ENCODE results near the gene PSMD8. TPM values are rescaled to one million over a fixed set of nuclear protein-coding genes. Genes with fewer than 3 reads are reported as not detected.

PSMD8 gene
- polyA plus RNA-seq, 3 donors: 148 to 207 (median 179) TPM

DNA sequence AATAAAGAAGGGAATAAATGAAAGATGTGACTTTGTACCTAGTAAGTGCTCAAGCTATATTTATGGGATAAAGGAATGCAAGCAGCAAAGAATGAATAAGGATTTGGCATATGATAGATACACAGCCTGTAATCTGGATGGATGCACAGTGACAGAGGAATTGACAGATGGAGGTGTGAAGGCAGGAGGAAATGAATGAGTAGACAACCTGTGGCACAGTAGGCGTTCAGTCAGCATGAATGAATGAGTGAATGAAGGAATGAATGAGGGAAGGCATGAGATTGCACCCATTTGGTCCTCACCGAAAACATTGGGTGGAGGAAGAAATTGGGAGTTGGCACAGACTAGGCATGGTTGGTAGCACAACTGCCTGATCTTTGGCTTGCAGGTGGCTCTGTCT lies 4.8 kb upstream of the PSMD8 start:
- Histone ChIP-seq H3K4me2 (replicated peaks; ENCODE audit: extremely low read depth, low read length, poor library complexity, severe bottlenecking) (no peak overlapping the region), H3K9me3 (replicated peaks in 1 of 2; ENCODE audit: control insufficient read depth in 1 of 2, insufficient read depth in 1 of 2, low read length in 2 of 2) (peaks cover 0 to 3% of the 10 kb centered on the region in 2 donors), H3K27me3 (ENCODE audit: control insufficient read depth in 2 of 2, insufficient read depth in 2 of 2, low read length in 2 of 2) (no peaks in the 10 kb centered on the region), H3K79me2 (ENCODE audit: insufficient read depth, low read length) (no peaks in the 10 kb centered on the region), H2AFZ (ENCODE audit: insufficient read depth, low read depth, low read length, poor library complexity, severe bottlenecking) (no peak overlapping the region), H3K4me1 (ENCODE audit: control insufficient read depth in 1 of 2, insufficient read depth in 2 of 2, low read length in 2 of 2) (peaks cover 5 to 7% of the 10 kb centered on the region in 2 donors), H3K27ac (ENCODE audit: low read depth in 1 of 2, low read length in 2 of 2) (no peak overlapping the region), H3K4me3 (replicated peaks in 1 of 3; ENCODE audit: low read depth in 2 of 3, low read length in 3 of 3) (no peak overlapping the region), H3K36me3 (replicated peaks in 1 of 2; ENCODE audit: control insufficient read depth in 1 of 2, insufficient read depth in 2 of 2, low read length in 2 of 2) (no peaks in the 10 kb centered on the region), H4K20me1 (ENCODE audit: insufficient read depth, low read length) (no peaks in the 10 kb centered on the region), H3K9ac (ENCODE audit: insufficient read depth, low read length, poor library complexity, severe bottlenecking) (no peak overlapping the region)
- intact Hi-C loops (cut with micrococcal nuclease): no loop called here
- 97% methylated on average over 2 of the region's 2 CpGs for WGBS (ENCODE audit: insufficient coverage)
- Mint-ChIP-seq H3K4me1 (peaks cover 3% of the 10 kb centered on the region), H3K27me3 (ENCODE audit: low read depth in 3 of 3) (peaks cover 12 to 18% (median 15%) of the 10 kb centered on the region in 3 donors), H3K36me3 (no peaks in the 10 kb centered on the region), H3K4me3 (no peak overlapping the region), H3K9me3 (peaks cover 0 to 7% (median 3%) of the 10 kb centered on the region in 7 donors), H3K27ac (no peak overlapping the region)
- TF ChIP-seq, protein P1, sequence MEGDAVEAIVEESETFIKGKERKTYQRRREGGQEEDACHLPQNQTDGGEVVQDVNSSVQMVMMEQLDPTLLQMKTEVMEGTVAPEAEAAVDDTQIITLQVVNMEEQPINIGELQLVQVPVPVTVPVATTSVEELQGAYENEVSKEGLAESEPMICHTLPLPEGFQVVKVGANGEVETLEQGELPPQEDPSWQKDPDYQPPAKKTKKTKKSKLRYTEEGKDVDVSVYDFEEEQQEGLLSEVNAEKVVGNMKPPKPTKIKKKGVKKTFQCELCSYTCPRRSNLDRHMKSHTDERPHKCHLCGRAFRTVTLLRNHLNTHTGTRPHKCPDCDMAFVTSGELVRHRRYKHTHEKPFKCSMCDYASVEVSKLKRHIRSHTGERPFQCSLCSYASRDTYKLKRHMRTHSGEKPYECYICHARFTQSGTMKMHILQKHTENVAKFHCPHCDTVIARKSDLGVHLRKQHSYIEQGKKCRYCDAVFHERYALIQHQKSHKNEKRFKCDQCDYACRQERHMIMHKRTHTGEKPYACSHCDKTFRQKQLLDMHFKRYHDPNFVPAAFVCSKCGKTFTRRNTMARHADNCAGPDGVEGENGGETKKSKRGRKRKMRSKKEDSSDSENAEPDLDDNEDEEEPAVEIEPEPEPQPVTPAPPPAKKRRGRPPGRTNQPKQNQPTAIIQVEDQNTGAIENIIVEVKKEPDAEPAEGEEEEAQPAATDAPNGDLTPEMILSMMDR (IDR thresholded peaks at IDR 0.05): no peak
- no peak for DNase-seq

DNA sequence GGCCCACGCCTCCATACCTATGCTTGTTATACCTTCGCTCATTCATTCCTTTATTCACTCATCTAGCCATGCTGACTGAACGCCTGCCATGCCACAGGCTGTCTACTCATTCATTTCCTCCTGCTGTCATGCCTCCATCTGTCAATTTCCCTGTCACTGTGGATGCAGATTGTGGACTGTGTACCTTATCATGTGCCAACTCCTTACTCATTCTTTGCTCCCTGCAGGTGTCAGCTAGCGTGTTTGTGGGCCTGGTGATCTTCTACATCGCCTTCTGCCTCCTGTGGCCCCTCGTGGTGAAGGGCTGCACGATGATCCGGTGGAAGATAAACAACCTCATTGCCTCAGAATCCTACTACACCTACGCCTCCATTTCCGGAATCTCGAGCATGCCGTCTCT lies 4.1 kb upstream of the PSMD8 start:
- peak overlapping the region in 1 of 7 donors; percentile 60 for H3K27ac Mint-ChIP-seq
- WGBS (ENCODE audit: insufficient coverage): 89% methylated on average over 10 of the region's 12 CpGs

More for the DNA sequence above, 4.1 kb upstream of the PSMD8 start:
- Mint-ChIP-seq H3K27me3 (ENCODE audit: low read depth in 3 of 3) (peaks cover 12 to 16% (median 16%) of the 10 kb centered on the region in 3 donors), H3K9me3 (peaks cover 0 to 2% (median 0%) of the 10 kb centered on the region in 7 donors), H3K4me3 (no peak overlapping the region), H3K4me1 (peaks cover 9% of the 10 kb centered on the region), H3K36me3 (no peaks in the 10 kb centered on the region)
- H3K27me3 ChIP-seq (ENCODE audit: control insufficient read depth in 2 of 2, insufficient read depth in 2 of 2, low read length in 2 of 2): no peaks in the 10 kb centered on the region
- H3K27ac ChIP-seq (ENCODE audit: low read depth in 1 of 2, low read length in 2 of 2): no peak overlapping the region
- TF ChIP-seq, protein P1 (IDR thresholded peaks at IDR 0.05): no peak
- no peaks in the 10 kb centered on the region for H4K20me1 ChIP-seq (ENCODE audit: insufficient read depth, low read length)
- DNase-seq: no peak
- no peak overlapping the region for H3K4me2 ChIP-seq (replicated peaks; ENCODE audit: extremely low read depth, low read length, poor library complexity, severe bottlenecking)
- H3K9ac ChIP-seq (ENCODE audit: insufficient read depth, low read length, poor library complexity, severe bottlenecking): no peak overlapping the region
- intact Hi-C loops (cut with micrococcal nuclease): loop anchor here in 1 of 2 donors (5.0 kb wide), 2 partner anchors 53 to 138 kb away; partner anchors contain the start of genes KCNK6 and YIF1B
- no peak overlapping the region for H3K4me3 ChIP-seq (replicated peaks in 1 of 3; ENCODE audit: low read depth in 2 of 3, low read length in 3 of 3)
- H3K9me3 ChIP-seq (replicated peaks in 1 of 2; ENCODE audit: control insufficient read depth in 1 of 2, insufficient read depth in 1 of 2, low read length in 2 of 2): no peaks in the 10 kb centered on the region
- H3K4me1 ChIP-seq (ENCODE audit: control insufficient read depth in 1 of 2, insufficient read depth in 2 of 2, low read length in 2 of 2): peaks cover 9 to 11% of the 10 kb centered on the region in 2 donors
- H3K79me2 ChIP-seq (ENCODE audit: insufficient read depth, low read length): peaks cover 6% of the 10 kb centered on the region
- no peak overlapping the region for H2AFZ ChIP-seq (ENCODE audit: insufficient read depth, low read depth, low read length, poor library complexity, severe bottlenecking)
- H3K36me3 ChIP-seq (replicated peaks in 1 of 2; ENCODE audit: control insufficient read depth in 1 of 2, insufficient read depth in 2 of 2, low read length in 2 of 2): no peaks in the 10 kb centered on the region

Data from CD14-positive monocyte (primary cell).